Germinal center (tissue), 1 donor: ENCODE measurements around the gene OGT.
"Not testable (repeated sequence)": the region's sequence is repeated elsewhere in the genome, so short reads cannot be mapped to it uniquely, and the experiment has no call there.

ENCODE experiments used
- DNase-seq: peaks from one replicate; pipeline ENCODE4 v3.0.0; 2012; ENCODE audit warnings: mixed read lengths, low spot score

The OGT gene

DNA sequence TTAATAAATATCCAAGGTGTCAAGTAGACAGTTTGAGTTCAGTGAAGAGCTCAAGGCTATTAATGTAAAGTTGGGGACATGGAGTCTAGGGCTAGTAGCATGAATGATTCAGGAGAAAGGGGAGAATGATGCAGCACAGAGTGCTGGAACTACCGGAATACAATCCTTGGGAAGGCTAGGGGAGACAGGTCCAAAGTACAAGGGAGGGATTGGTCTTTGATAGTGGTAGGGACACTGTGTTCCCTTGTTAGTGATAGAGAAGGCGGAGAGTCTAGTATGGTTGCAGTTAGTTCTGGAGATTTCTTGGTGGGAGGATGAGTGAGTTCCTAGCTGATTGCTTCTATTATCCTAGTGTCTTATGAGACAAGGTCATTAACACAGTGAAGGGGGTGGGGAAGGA is 54.0 kb downstream of the OGT start:
- no peak for DNase-seq

DNA sequence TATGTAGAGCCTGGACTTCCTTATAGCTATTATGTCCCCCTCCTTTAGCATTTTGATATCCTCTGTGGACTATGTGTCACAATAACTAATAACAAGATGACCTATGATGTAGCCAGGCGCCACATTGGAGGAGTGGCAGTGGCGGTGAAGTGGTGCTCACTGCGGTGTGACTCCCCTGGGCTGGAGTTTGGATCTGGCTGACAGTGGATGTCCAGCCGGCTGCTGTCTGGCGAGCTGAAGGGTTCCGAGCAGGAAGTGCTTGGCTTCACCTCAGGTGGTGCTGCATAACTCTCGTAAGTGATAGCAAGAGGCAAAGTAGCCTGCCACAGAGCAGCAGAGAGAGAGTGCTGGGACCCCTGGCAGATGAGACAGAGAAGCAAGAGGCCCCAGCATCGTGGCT is 60.3 kb downstream of the OGT start:
- not testable (repeated sequence) for DNase-seq

DNA sequence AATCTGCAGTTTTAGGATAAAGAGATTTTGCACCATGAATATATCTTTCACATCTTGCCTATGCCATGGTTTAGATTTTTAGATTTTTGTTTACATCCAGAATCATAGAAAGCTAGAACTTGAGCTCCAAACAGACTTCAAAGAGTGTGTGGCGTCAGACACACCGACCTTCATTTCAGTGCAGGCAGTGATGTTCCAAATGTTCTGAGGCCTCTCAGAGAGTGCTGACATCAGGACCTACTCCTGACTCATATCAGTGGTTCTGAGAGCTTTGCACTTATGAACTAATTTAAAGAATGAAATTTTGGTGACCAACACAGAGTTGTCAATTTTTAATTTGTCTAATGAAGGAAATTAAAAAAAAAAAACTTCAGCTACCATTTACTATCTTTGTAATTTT is 67.1 kb downstream of the OGT start:
- no peak for DNase-seq

DNA sequence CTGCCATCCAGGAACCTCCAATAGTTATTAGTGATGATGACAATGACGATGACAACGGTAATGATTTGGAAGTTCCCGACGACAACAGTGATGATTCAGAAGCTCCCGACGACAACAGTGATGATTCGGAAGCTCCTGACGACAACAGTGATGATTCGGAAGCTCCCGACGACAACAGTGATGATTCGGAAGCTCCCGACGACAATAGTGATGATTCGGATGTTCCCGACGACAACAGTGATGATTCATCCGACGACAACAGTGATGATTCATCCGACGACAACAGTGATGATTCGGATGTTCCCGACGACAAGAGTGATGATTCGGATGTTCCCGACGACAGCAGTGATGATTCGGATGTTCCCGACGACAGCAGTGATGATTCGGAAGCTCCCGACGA is 70.7 kb downstream of the OGT start:
- no peak for DNase-seq

DNA sequence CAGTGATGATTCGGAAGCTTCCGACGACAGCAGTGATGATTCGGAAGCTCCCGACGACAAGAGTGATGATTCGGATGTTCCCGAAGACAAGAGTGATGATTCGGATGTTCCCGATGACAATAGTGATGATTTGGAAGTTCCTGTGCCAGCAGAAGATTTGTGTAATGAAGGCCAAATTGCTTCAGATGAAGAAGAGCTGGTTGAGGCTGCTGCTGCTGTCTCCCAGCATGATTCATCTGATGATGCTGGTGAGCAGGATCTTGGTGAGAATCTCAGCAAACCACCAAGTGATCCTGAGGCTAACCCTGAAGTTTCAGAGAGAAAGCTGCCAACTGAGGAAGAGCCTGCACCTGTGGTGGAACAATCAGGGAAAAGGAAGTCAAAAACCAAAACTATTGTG is 71.2 kb downstream of the OGT start:
- DNase-seq: no peak

DNA sequence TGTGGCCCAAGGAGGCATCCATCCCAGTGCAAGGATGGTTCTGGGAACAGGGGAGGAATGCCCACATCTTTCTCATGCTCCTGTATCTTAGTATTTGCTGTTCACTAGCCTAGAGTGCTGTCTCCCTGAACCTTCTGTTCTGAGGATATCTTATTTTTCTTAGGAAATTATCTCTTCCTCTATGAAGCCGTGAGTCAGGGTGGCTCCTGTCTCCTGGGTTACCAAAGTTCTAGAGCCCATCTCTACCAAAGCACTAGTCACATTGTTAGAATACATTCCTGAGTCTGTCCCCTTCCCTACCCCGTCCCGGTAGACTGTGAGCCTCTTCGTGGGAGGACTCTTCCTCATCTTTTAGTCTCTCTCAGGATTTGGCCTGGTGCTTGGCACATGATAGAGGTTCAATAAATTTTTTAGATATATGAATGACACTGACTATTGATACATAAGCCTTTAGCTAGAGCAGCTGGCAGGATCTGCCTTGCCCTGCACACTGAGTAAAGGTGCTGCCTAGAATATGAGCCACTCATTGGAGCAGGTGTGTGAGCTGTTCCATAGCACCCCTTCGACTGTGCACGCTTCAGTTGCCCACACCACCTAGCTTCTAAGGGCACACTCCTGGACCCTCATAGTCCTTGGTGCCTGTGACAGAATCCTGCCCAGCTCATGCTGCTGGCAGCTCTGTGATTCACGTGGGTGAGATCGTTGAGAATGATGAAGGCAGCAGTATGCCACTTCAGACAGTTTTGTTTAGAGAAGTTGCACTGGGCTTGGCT is 72.1 kb downstream of the OGT start:
- DNase-seq: no peak

DNA sequence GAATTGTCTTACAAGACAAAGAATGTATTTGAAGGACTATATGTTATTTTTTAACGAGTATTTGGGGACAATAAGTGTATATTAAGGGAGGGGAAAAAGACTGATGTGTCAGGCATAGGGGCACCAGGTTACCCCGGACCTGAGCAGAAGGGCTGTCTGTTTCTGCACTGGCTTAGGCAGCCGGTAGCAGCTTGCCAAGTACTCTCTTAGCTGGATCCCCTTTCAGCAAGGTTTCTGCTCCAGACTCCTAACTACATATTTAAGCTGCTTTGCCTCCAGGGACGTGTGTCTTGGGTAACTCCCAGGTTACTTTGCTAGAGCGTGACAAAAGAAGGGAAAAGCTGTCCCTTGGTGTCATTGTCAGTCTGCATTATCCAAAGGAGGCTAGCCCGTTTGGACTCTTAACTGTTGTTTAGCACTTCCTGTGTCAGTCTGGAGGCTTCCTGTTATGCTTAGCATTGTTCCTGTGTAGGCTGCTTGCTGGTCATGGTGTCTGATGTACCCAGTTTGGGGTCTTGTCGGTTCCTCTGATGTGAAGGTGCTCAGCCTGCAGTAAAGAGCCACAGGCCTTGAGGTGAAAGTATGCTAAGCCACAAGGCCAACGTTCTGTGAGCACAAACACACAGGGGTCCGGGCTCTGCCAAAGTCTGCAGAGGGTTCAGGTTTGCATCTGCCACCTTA is 73.8 kb downstream of the OGT start:
- DNase-seq: no peak

DNA sequence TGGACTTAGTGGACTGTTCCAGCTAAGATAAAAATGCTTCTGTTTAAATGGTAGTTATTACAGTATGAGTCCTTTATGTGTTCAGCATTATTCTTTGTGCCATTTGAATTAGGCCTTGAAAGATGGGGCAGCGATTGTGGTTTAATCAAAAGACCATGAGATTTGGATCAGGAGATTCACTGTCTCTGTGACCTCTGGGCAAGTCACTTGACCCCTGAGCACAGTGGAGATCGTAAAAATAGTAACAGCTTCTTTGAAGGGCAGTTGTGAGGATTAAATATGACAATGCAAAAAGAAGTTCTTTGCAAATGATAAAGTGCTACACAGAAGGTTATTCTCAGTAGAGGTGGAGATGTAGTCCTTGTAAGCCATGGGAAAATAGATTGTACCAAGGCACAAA is 74.6 kb downstream of the OGT start:
- DNase-seq: no peak

DNA sequence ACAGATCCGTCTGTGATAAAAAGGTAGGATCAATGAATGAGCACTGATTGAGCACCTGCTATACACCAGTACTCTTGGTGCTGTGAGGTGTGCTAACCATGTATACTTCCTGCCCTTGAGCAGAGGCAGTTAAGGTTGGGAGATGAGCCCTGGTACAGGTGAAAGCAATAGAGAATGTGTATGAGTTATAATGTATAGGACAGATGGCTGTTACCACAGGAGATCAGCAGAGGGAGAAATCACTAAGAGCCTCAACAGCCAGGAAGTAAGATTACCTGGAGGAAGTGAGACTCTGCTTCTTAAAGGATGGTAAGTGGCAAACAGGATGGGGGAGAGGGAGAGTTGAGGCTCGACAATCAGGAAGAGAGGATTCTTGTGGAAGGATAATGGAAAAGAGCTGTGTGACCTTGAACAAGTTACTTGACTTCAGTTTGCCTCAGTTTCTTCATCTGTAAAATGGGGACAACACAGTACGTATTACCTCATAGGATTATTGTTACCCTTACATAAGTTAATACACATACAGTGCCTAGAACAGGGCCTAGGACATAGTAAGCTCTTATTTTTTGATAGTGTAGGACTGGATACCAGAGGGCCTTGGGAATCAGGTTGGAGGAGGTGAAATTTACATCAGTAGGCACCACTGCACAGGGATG is 76.3 kb downstream of the OGT start:
- peak; percentile 37 for DNase-seq

DNA sequence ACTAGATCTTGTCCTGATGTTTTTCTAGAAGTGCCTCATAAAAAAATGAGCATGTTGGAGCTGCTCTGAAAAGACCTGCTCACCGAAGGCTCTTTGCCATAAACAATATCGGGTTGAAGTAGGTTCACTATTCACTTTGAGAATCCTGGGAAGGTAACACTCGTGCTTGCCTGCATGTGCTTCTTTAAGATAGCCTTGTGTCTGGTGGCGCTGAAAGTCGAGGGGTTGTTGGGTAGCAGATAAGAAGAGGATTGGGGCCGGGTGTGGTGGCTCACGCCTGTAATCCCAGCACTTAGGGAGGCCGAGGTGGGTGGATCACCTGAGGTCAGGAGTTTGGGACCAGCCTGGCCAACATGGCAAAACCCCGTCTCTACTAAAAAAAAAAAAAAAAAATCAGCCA is 78.8 kb downstream of the OGT start:
- DNase-seq: not testable (repeated sequence)

DNA sequence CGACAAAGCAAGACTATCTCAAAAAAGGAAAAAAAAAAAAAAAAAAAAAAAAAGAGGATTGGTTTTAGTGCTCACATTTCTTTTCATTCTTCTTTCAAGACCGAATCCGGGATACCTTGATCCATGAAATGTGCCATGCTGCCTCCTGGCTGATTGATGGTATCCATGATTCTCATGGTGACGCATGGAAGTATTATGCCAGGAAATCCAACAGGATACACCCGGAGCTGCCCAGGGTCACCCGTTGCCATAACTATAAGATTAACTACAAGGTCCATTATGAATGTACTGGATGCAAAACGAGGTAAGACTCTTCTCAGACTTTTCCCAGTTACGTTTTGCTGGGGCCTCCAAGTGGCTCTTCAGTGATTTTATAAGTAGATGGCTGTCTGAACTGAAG is 79.4 kb downstream of the OGT start:
- no peak for DNase-seq

DNA sequence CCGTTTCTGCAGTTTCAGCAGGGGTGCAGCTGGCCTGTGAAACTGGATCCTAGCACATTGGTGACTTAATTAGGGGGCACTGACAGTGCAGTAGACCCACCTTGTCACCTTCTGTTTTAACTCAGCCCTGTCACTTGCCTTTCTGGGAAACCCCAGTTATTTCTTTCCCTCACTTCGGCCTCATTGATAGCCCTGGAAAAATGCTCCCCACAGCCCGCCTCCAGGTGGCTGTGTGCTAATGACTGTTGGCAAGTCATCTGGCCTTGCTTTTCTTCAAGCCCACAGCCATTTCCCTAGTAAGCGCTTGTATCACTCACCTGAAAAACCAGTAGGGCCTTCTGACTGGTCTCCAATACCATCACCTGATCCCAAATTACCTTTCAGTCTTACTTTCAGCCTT is 82.2 kb downstream of the OGT start:
- no peak for DNase-seq

DNA sequence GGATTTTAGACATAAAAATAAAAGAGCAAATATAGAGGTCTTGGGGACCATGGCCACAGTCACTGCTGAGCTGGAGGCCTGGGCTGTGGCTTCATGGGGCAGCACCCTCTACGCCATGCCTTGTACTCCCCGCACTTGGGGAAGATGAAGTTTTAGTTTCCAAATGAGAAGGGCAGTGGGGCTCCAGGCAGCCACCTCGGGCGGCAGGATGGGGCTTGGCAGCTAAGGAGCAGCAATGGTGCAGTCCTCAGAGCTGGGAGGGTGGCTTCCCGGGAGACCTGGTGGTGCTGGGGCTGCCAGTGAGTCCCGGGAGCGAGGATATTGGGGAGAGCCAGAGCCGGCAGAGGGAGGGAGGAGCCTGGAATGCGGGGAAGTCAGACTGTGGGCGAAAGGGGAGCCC is 83.0 kb downstream of the OGT start:
- no peak for DNase-seq

DNA sequence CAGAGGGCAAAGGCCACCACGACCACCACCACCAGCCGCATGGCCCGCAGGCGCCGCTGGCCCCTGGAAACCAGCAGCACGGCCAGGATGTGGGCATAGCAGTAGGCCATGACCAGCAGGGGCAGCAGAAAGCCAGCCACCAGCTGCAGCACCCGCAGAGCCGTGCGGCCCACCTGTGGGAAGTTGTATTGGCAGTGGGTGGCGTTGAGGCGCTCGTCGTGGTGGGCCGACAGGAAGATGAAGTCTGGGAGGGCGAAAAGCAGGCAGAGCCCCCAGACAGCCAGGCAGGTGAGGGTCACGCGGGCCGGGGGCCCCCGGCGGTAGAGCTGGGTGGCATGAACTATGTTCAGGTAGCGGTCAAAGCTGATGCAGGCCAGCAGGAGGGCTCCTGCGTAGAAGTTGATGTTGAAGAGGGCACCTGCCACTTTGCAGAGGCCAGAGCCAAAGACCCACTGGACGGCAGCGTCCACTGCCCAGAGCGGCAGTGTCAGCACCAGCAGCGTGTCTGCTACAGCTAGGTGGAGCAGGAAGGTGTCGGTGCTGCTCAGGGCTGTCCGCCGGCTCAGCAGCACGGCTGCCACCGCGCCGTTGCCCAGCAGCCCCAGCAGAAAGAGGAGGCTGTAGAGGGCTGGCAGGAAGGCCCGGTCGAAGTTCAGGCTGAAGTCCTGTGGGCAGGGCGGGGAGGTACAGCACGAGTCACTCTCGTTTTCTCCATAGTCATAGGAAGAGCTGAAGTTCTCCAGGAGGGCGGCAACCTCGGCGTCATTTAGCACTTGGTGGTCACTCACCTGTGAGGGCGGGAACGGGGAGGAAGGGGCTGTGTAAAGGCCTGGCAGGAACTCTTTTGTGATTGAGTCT is 84.0 kb downstream of the OGT start:
- DNase-seq: no peak

DNA sequence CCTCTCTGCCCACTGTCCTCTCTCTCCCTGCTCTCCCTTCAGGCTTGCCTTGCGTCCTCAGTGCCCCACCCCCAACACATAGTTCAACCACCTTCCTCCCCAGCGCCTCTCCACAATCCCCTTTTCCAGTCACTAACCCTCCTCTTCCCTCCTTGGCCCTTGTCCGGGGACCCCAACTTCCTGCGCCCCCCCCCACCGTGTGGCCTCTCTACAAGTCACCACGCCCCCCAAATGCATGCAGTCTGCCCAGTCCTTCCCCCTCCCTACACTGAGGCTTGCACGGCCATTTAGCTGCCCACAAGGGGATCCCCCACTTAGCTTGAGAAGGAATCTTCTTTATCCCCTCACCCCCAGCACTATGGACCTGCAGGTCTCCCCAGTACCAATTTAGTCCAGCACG is 84.8 kb downstream of the OGT start:
- no peak for DNase-seq

DNA sequence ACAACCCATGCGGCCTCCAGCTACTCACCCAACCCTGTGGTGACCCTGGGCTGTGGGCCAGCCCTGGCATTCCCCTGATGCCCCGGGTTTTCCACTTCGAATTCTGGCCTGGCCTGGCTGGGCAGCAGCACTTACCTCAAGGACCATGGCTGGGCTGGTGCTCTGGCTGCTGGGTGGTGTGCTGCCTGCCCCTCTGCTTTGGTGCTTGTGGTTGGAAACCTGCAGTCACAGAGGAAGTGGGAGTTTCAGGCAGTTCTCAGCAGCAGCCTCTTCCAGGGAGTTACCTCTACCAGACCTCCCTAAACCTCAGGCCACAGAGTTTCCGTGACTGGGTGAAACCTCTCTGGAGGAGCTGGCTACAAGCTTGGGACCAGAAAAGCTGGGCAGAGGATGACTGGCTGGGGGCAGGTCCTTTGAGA is 85.4 kb downstream of the OGT start, which contains the start of gene CXCR3:
Gene CXCR3 (minus strand): TSS at position 209 of the 419 bp plus-strand sequence. CDS start 62 bp downstream, at position 147.
- no peak for DNase-seq

DNA sequence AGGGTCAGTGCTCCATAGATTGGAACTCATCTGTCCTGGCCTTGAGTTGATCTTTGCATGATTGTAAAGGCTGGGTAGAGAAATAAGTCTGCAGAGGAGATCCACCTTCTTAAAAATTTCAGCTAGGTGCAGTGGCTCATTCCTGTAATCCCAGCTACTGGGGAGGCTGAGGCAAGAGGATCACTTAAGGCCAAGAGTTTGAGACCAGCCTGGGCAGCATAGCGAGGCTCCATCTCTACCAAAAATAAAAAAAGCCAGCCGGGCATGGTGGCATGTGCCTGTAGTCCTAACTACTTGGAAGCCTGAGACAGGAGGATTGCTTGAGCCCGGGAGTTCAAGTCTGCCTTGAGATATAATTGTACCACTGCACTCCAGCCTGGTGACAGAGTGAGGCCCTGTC is 85.9 kb downstream of the OGT start:
- no peak for DNase-seq

DNA sequence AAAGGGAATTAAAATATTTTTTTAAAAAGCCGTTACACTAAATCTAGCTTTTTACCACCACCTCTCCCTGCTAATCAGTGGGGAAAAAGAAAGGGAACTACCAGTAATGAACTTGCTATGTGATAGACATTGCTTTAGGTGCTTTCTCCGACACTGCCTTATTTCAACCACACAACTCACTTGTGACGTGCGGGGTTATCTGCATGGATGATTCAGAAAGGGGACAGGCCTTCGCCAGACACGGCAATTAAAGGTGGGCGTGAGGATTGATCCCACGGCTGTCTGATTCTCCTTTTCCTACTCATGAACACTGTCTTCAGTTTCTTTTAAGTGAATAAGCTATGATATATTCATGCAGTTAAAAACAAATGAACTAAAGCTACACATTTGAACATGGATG is 86.3 kb downstream of the OGT start:
- no peak for DNase-seq

DNA sequence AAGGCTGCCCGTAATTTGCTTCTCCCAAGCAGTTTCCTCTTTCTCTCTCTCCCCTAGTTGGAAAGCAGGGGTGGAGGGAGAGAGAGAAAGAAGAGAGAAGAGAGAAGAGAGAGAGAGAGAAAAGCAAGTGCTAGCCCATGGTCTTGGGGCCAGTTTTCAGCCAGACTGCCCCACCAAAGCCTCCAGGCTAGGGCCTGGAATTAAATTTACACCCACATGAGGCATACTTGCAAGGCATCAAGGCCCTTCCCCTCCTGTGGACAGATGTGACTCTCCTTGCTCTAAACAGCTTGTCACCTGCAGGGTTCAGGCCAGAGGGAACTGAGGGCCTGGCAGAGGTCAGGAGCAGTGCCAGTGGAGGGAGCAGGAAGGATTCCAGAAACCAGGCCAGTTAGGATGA is 87.1 kb downstream of the OGT start:
- DNase-seq: no peak

DNA sequence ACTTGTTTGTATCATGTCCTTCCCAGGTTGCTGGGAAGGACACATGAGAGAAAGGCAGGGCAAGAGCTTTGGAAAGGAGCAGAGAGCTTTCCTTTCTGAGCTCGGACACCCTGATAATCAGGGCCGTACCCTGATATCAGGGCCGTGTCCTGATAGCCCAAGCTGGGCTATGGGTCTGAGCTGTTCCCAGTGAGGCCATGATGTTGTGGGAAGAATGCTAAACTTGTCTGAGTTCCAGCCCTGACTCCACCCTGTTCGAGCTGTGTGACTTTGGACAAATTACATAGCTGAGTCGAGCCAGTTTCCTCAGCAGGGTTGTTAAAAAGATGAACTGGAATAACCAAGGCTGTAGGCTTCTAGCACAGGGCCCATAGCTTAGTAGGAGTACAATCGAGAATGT is 88.7 kb downstream of the OGT start:
- no peak for DNase-seq

DNA sequence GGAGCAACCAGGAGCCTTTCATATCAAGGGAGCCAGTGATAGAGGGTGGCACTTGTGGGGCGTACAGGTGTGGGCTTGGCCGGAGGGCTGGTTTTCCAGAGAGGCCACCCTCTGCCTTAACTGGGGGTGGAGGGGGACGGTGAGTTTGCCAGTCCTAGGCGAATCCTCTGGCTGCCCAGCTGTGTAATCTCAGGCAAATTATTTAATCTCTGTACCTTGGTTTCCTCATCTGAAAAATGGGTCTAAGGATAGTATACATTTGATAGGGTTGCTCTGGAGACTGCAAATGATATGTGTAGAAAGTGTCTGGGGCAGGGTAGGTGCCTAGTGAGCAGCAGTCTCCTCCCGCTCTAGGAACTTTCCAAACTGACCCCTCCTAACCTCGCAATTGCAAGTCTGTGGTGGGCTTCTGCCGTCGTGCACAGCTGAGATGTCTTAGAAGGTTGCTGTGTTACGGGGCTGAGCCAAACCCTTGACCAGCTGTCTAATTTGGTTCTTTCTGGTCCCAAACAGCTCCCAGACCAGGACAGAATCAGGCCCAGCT is 89.2 kb downstream of the OGT start:
- DNase-seq: no peak
